ENCODE results near the gene BCL2L11.

The BCL2L11 gene

DNA sequence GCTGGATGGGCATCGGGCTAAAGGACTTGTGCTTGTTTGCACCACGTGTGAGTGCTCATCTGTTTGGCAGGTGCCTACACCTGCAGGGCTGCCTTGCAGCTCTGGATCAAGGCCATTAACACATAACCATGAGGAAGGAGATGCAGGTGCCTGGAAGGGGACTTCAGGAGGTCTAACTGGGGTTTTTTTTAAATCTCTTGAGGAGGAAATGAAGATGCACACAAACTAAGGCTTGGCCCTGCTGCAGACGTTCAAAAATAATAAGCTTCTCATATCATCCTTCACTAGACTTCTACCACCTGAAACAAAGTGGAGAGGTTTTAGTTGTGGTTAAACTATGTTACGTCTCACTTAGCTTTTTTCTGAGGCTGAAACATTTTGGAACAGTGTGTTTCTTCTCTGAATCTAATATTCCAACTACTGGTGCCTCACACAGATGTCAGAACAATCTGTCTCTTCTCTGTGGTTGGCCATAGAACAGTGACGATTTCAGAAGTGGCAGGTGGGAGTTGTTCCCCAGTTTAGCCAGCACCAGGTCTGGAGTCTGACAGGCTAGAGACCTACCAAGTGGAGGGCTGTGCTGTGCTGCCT lies 36.5 kb downstream of the BCL2L11 start:
- no peak for TF ChIP-seq CTCF (IDR thresholded peaks at IDR 0.05; ENCODE audit: control insufficient read depth, insufficient read depth, low read depth, low read length, missing control alignments)
- H3K4me3 ChIP-seq (ENCODE audit: control insufficient read depth, low read depth, low read length) = no peak overlapping the region
- no peak for DNase-seq (ENCODE audit: low read depth)

GRCh38 chr2:111157798-111158197 lies 37.1 kb downstream of the BCL2L11 start:
- no peak overlapping the region for H3K4me3 ChIP-seq (ENCODE audit: control insufficient read depth, low read depth, low read length)
- DNase-seq (ENCODE audit: low read depth) = no peak
- no peak for TF ChIP-seq CTCF (IDR thresholded peaks at IDR 0.05; ENCODE audit: control insufficient read depth, insufficient read depth, low read depth, low read length, missing control alignments)

DNA sequence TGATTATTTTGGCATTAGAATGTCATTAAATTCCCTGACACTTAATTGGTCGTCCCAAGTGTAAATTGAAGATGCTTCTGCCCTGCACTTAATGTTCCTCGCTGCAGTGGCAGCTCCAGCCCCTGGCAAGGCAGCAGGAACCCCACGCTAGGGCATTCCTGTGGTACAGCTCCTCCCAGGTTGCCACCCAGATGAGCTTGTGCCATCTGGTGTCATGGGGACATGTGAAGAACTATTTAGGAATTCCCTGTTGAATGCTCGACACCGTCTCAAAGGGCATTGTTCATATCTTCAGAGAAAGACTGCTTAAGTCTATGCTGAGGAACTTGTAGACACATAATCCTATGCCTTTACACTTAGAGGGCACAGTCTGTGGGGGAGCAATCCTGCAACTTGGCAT lies 38.9 kb downstream of the BCL2L11 start:
- no peak for TF ChIP-seq CTCF (IDR thresholded peaks at IDR 0.05; ENCODE audit: control insufficient read depth, insufficient read depth, low read depth, low read length, missing control alignments)
- no peak for DNase-seq (ENCODE audit: low read depth)
- H3K4me3 ChIP-seq (ENCODE audit: control insufficient read depth, low read depth, low read length) = no peak overlapping the region

- H3K4me3 ChIP-seq (ENCODE audit: control insufficient read depth, low read depth, low read length) = no peak overlapping the region
- TF ChIP-seq CTCF (IDR thresholded peaks at IDR 0.05; ENCODE audit: control insufficient read depth, insufficient read depth, low read depth, low read length, missing control alignments) = no peak
- peak; percentile 75 for DNase-seq (ENCODE audit: low read depth)
These were observed 40.0 kb downstream of the BCL2L11 start for GRCh38 chr2:111160758-111161157.

DNA sequence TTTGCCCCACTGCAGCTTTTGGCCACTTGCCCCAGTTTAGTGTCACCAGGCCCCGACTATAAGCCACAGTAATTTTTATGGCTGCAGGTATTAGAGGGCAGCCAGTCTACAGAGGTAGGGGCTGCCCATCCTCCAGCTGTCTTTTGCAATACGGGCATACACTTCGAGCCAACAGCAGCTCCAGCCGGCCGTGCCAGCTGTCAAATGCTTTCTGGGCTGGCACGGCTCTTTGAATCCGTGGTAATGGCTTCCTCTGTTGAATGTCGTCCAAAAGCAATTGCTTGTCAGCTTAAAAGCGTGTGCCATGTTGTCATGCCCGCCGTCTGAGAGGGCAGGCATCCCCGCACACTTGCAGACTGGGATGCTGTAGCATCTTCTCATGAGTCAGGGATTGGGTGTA lies 41.3 kb downstream of the BCL2L11 start:
- H3K4me3 ChIP-seq (ENCODE audit: control insufficient read depth, low read depth, low read length) = no peak overlapping the region
- TF ChIP-seq CTCF (IDR thresholded peaks at IDR 0.05; ENCODE audit: control insufficient read depth, insufficient read depth, low read depth, low read length, missing control alignments) = no peak
- DNase-seq (ENCODE audit: low read depth) = no peak

GRCh38 chr2:111162718-111163331 lies 42.1 kb downstream of the BCL2L11 start:
- no peak for TF ChIP-seq CTCF (IDR thresholded peaks at IDR 0.05; ENCODE audit: control insufficient read depth, insufficient read depth, low read depth, low read length, missing control alignments)
- H3K4me3 ChIP-seq (ENCODE audit: control insufficient read depth, low read depth, low read length) = no peak overlapping the region
- DNase-seq (ENCODE audit: low read depth) = no peak

Data from AG09309 (cell line).